CD4-positive, CD25-positive, alpha-beta regulatory T cell (primary cell): ENCODE measurements around the gene KLHL15. TPM values are rescaled to one million over a fixed set of nuclear protein-coding genes. Genes with fewer than 3 reads are reported as not detected.

ENCODE experiments used
- ATAC-seq, 2 donors: fragments of 150-1000 bp; cut with Tn5 transposase; one replicate each; pipeline ENCODE4 v1.10.0; 2021; ENCODE audit warnings: low read depth in 2 of 2, moderate number of reproducible peaks in 2 of 2, moderate library complexity in 1 of 2
- DNase-seq, 3 donors: peaks; one replicate each; pipeline versions ENCODE4 v3.0.0 to v3.0.0-alpha.2; 2012 to 2022; ENCODE audit warnings: mixed read lengths in 1 of 3
- H3K27ac ChIP-seq: one replicate; pipeline ENCODE4 v1.7.0; 2013; ENCODE audit warnings: mild to moderate bottlenecking, low read length; ENCODE audit not compliant: insufficient read depth, poor library complexity, severe bottlenecking
- H3K27me3 ChIP-seq: one replicate; pipeline ENCODE4 v1.7.0; 2013; ENCODE audit warnings: low read length; ENCODE audit not compliant: control insufficient read depth, insufficient read depth
- H3K36me3 ChIP-seq: one replicate; pipeline ENCODE4 v1.7.0; 2013; ENCODE audit warnings: mild to moderate bottlenecking, low read length, moderate library complexity; ENCODE audit not compliant: control insufficient read depth, insufficient read depth
- H3K4me1 ChIP-seq: 2 replicates; pipeline ENCODE4 v1.7.0; 2013; ENCODE audit warnings: mild to moderate bottlenecking, low read length; ENCODE audit not compliant: insufficient read depth, control insufficient read depth, poor library complexity, severe bottlenecking
- H3K4me3 ChIP-seq: one replicate; pipeline ENCODE4 v1.7.0; 2013; ENCODE audit warnings: low read depth, mild to moderate bottlenecking, low read length, moderate library complexity
- H3K9me3 ChIP-seq, 2 experiments: 1 replicate in 1 of 2; 2 replicates in 1 of 2; pipeline ENCODE4 v1.7.0; 2013; ENCODE audit warnings: low read length in 2 of 2, mild to moderate bottlenecking in 1 of 2, moderate library complexity in 1 of 2; ENCODE audit not compliant: control insufficient read depth in 2 of 2
- H3K27ac Mint-ChIP-seq, 3 donors: one replicate each; pipeline ENCODE4 v1.8.0; 2020 to 2022; ENCODE audit warnings: mild to moderate bottlenecking in 3 of 3, mixed read lengths in 3 of 3, moderate library complexity in 2 of 3
- H3K27me3 Mint-ChIP-seq: one replicate; pipeline ENCODE4 v1.8.0; 2022; ENCODE audit warnings: mild to moderate bottlenecking, mixed read lengths
- H3K36me3 Mint-ChIP-seq: one replicate; pipeline ENCODE4 v1.8.0; 2020; ENCODE audit warnings: mixed read lengths
- H3K4me1 Mint-ChIP-seq, 4 donors: one replicate each; pipeline ENCODE4 v1.8.0; 2020 to 2022; ENCODE audit warnings: mixed read lengths in 4 of 4, mild to moderate bottlenecking in 1 of 4
- H3K4me3 Mint-ChIP-seq, 4 donors: one replicate each; pipeline ENCODE4 v1.8.0; 2020 to 2022; ENCODE audit warnings: mild to moderate bottlenecking in 4 of 4, mixed read lengths in 4 of 4, moderate library complexity in 3 of 4
- H3K9me3 Mint-ChIP-seq, 7 donors: one replicate each; pipeline ENCODE4 v1.8.0; 2020 to 2022; ENCODE audit warnings: mixed read lengths in 7 of 7, mild to moderate bottlenecking in 3 of 7, moderate library complexity in 2 of 7
- polyA plus RNA-seq, 4 donors: library from polyadenylated mRNA; unstranded; fragments of 300-500 nt; fragmentation: Illumina TruSeq; gene quantifications; one replicate each; pipeline ENCODE4 v1.2.3, GENCODE V29; 2021
- total RNA-seq: library from RNA; stranded (reverse); gene quantifications from one replicate; pipeline ENCODE4 v1.2.3, GENCODE V29; 2022

The KLHL15 gene
- total and polyA plus RNA-seq, 5 donors from 2014 or later = 1.8 to 29.2 (median 2.0) TPM

GRCh38 chrX:24024819-24025740 lies 1.9 kb downstream of the KLHL15 start:
- peak overlapping the region in 2 of 3 donors; percentile 69 to 93 for H3K27ac Mint-ChIP-seq

GRCh38 chrX:24023972-24024669 lies 2.9 kb downstream of the KLHL15 start:
- H3K9me3 Mint-ChIP-seq = peaks cover 0 to 1% (median 0%) of the 10 kb centered on the region in 7 donors
- peaks cover 4% of the 10 kb centered on the region for H3K36me3 Mint-ChIP-seq
- H3K4me1 Mint-ChIP-seq = peaks cover 12 to 36% (median 30%) of the 10 kb centered on the region in 4 donors
- Histone ChIP-seq H3K36me3 (no peaks in the 10 kb centered on the region), H3K9me3 (no peaks in the 10 kb centered on the region), H3K4me3 (peak overlapping the region; percentile 94), H3K4me1 (peaks cover 27% of the 10 kb centered on the region), H3K27me3 (no peaks in the 10 kb centered on the region), H3K27ac (peak overlapping the region; percentile 90)
- DNase-seq = peak in 2 of 3 donors; percentile 14 to 45
- ATAC-seq = no peak
- H3K27me3 Mint-ChIP-seq = no peaks in the 10 kb centered on the region
- peak overlapping the region; percentile 69 to 95 (median 93) for H3K27ac Mint-ChIP-seq
- H3K4me3 Mint-ChIP-seq = peak overlapping the region; percentile 90 to 96 (median 92)

More at GRCh38 chrX:24024819-24025740, 1.9 kb downstream of the KLHL15 start:
- Histone ChIP-seq H3K36me3 (no peaks in the 10 kb centered on the region), H3K4me3 (peak overlapping the region; percentile 94), H3K9me3 (no peaks in the 10 kb centered on the region), H3K27me3 (no peaks in the 10 kb centered on the region), H3K4me1 (peaks cover 20% of the 10 kb centered on the region), H3K27ac (peak overlapping the region; percentile 90)
- peak; percentile 89 to 90 for ATAC-seq
- peak; percentile 72 to 82 (median 77) for DNase-seq
- Mint-ChIP-seq H3K36me3 (peaks cover 4% of the 10 kb centered on the region), H3K4me3 (peak overlapping the region; percentile 90 to 96 (median 92)), H3K27me3 (no peaks in the 10 kb centered on the region), H3K9me3 (peaks cover 0 to 4% (median 0%) of the 10 kb centered on the region in 7 donors), H3K4me1 (peaks cover 9 to 28% (median 23%) of the 10 kb centered on the region in 4 donors)

GRCh38 chrX:24023544-24023943 lies 3.4 kb downstream of the KLHL15 start:
- H3K27ac Mint-ChIP-seq = peak overlapping the region in 1 of 3 donors; percentile 82
- H3K4me3 ChIP-seq = peak overlapping the region; percentile 94

GRCh38 chrX:24020306-24020876 lies 6.6 kb downstream of the KLHL15 start:
- Histone ChIP-seq H3K36me3 (peaks cover 2% of the 10 kb centered on the region), H3K27ac (peak overlapping the region; percentile 41), H3K4me3 (peak overlapping the region; percentile 34), H3K4me1 (peaks cover 25% of the 10 kb centered on the region), H3K9me3 (no peaks in the 10 kb centered on the region), H3K27me3 (no peaks in the 10 kb centered on the region)
- peak overlapping the region; percentile 1 to 68 (median 56) for H3K4me3 Mint-ChIP-seq
- H3K36me3 Mint-ChIP-seq = peaks cover 10% of the 10 kb centered on the region
- DNase-seq (no peak), ATAC-seq (no peak)
- H3K27ac Mint-ChIP-seq = peak overlapping the region in 2 of 3 donors; percentile 10 to 16
- H3K27me3 Mint-ChIP-seq = no peaks in the 10 kb centered on the region
- H3K9me3 Mint-ChIP-seq = no peaks in the 10 kb centered on the region
- peaks cover 14 to 40% (median 28%) of the 10 kb centered on the region in 4 donors for H3K4me1 Mint-ChIP-seq

More at GRCh38 chrX:24023544-24023943, 3.4 kb downstream of the KLHL15 start:
- H3K4me3 Mint-ChIP-seq = peak overlapping the region; percentile 90 to 96 (median 92)
- peaks cover 4% of the 10 kb centered on the region for H3K36me3 Mint-ChIP-seq
- no peaks in the 10 kb centered on the region for H3K9me3 Mint-ChIP-seq
- Histone ChIP-seq H3K4me1 (peaks cover 27% of the 10 kb centered on the region), H3K27ac (peak overlapping the region; percentile 90), H3K9me3 (no peaks in the 10 kb centered on the region), H3K27me3 (no peaks in the 10 kb centered on the region), H3K36me3 (no peaks in the 10 kb centered on the region)
- H3K4me1 Mint-ChIP-seq = peaks cover 12 to 38% (median 30%) of the 10 kb centered on the region in 4 donors
- DNase-seq (no peak), ATAC-seq (no peak)
- H3K27me3 Mint-ChIP-seq = no peaks in the 10 kb centered on the region

- Mint-ChIP-seq H3K27me3 (no peaks in the 10 kb centered on the region), H3K4me1 (peaks cover 18 to 48% (median 35%) of the 10 kb centered on the region in 4 donors), H3K9me3 (no peaks in the 10 kb centered on the region), H3K36me3 (peaks cover 10% of the 10 kb centered on the region), H3K27ac (peak overlapping the region; percentile 10 to 56 (median 31)), H3K4me3 (peak overlapping the region in 1 of 4 donors; percentile 51)
- Histone ChIP-seq H3K4me1 (peaks cover 27% of the 10 kb centered on the region), H3K36me3 (peaks cover 2% of the 10 kb centered on the region), H3K9me3 (no peaks in the 10 kb centered on the region), H3K4me3 (peak overlapping the region; percentile 34), H3K27me3 (no peaks in the 10 kb centered on the region), H3K27ac (no peak overlapping the region)
- ATAC-seq (no peak), DNase-seq (peak in 1 of 3 donors; percentile 24)
Measured at GRCh38 chrX:24019448-24019847, 7.5 kb downstream of the KLHL15 start.

- no peak for DNase-seq
- no peaks in the 10 kb centered on the region for H3K27me3 ChIP-seq
- H3K4me1 Mint-ChIP-seq = peaks cover 20 to 51% (median 37%) of the 10 kb centered on the region in 4 donors
- no peaks in the 10 kb centered on the region for H3K9me3 Mint-ChIP-seq
- peaks cover 10% of the 10 kb centered on the region for H3K36me3 Mint-ChIP-seq
- H3K27ac Mint-ChIP-seq = no peak overlapping the region
- H3K4me3 Mint-ChIP-seq = no peak overlapping the region
- no peaks in the 10 kb centered on the region for H3K9me3 ChIP-seq
- H3K4me1 ChIP-seq = peaks cover 29% of the 10 kb centered on the region
- peaks cover 2% of the 10 kb centered on the region for H3K36me3 ChIP-seq
- ATAC-seq = no peak
- H3K27ac ChIP-seq = no peak overlapping the region
- H3K27me3 Mint-ChIP-seq = no peaks in the 10 kb centered on the region
- H3K4me3 ChIP-seq = no peak overlapping the region
Measured at GRCh38 chrX:24018809-24019208, 8.2 kb downstream of the KLHL15 start.

GRCh38 chrX:24017674-24018073 lies 9.3 kb downstream of the KLHL15 start:
- Mint-ChIP-seq H3K36me3 (peaks cover 10% of the 10 kb centered on the region), H3K4me3 (peak overlapping the region in 1 of 4 donors; percentile 84), H3K4me1 (peaks cover 21 to 48% (median 32%) of the 10 kb centered on the region in 4 donors), H3K9me3 (no peaks in the 10 kb centered on the region), H3K27ac (no peak overlapping the region), H3K27me3 (no peaks in the 10 kb centered on the region)
- ATAC-seq (no peak), DNase-seq (no peak)
- Histone ChIP-seq H3K4me3 (no peak overlapping the region), H3K9me3 (no peaks in the 10 kb centered on the region), H3K4me1 (peaks cover 22% of the 10 kb centered on the region), H3K27me3 (no peaks in the 10 kb centered on the region), H3K36me3 (peaks cover 2% of the 10 kb centered on the region), H3K27ac (no peak overlapping the region)
